Measurements from ENCODE around the gene CELF5.

Gene CELF5

GRCh38 chr19:3289971-3290569 is 65.6 kb downstream of the CELF5 start (continued):
- TF ChIP-seq PATZ1 (tag by site-specific recombination; IDR thresholded peaks at IDR 0.05) (peak; percentile 88), ZNF223 (tag by site-specific recombination; IDR thresholded peaks at IDR 0.05) (no peak), ZNF544 (tag by site-specific recombination; IDR thresholded peaks at IDR 0.05) (no peak), ATF2 (tag by site-specific recombination; IDR thresholded peaks at IDR 0.05; ENCODE audit: low read depth) (no peak), ZBTB21 (tag by site-specific recombination; IDR thresholded peaks at IDR 0.05) (no peak), ZNF341 (tag by site-specific recombination; IDR thresholded peaks at IDR 0.05; ENCODE audit: low read depth) (peak; percentile 75), ZNF239 (tag by site-specific recombination; IDR thresholded peaks at IDR 0.05) (no peak), ZNF580 (tag by site-specific recombination; IDR thresholded peaks at IDR 0.05) (0 out of 2 replicates have a peak, but pooled peaks have one; percentile 25), ZNF658 (tag by site-specific recombination; IDR thresholded peaks at IDR 0.05) (no peak), ZNF629 (tag by site-specific recombination; IDR thresholded peaks at IDR 0.05) (no peak), PRDM10 (tag by site-specific recombination; IDR thresholded peaks at IDR 0.05) (peak; percentile 76), ZNF19 (tag by site-specific recombination; IDR thresholded peaks at IDR 0.05; ENCODE audit: low read depth) (no peak), ZNF350 (tag by site-specific recombination; IDR thresholded peaks at IDR 0.05) (no peak), ZNF449 (tag by site-specific recombination; IDR thresholded peaks at IDR 0.05) (no peak), HOXD13 (CRISPR knock-in tag; IDR thresholded peaks at IDR 0.05; ENCODE audit: borderline replicate concordance) (no peak), ZNF274 (IDR thresholded peaks at IDR 0.05; ENCODE audit: low read length) (no peak), ZNF274 (tag by site-specific recombination; IDR thresholded peaks at IDR 0.05; ENCODE audit: borderline replicate concordance) (no peak), SP3 (tag by site-specific recombination; IDR thresholded peaks at IDR 0.05) (peak; percentile 62), ZNF426 (tag by site-specific recombination; IDR thresholded peaks at IDR 0.05) (no peak), ZNF701 (tag by site-specific recombination; IDR thresholded peaks at IDR 0.05) (no peak), KLF7 (tag by site-specific recombination; IDR thresholded peaks at IDR 0.05; ENCODE audit: borderline replicate concordance) (no peak), TCF7L2 (IDR thresholded peaks at IDR 0.05; ENCODE audit: borderline replicate concordance, low read depth, low read length) (no peak), ZNF148 (tag by site-specific recombination; IDR thresholded peaks at IDR 0.05; ENCODE audit: borderline replicate concordance) (no peak), ZBTB20 (tag by site-specific recombination; IDR thresholded peaks at IDR 0.05) (0 out of 2 replicates have a peak, but pooled peaks have one; percentile 27), KLF9 (tag by site-specific recombination; IDR thresholded peaks at IDR 0.05; ENCODE audit: low read depth) (peak; percentile 82), ZNF324 (tag by site-specific recombination; IDR thresholded peaks at IDR 0.05) (no peak), FEZF1 (tag by site-specific recombination; IDR thresholded peaks at IDR 0.05) (no peak), TRIM28 (IDR thresholded peaks at IDR 0.05; ENCODE audit: borderline replicate concordance, low read length) (no peak), ZNF121 (tag by site-specific recombination; IDR thresholded peaks at IDR 0.05) (no peak), ZEB2 (tag by site-specific recombination; IDR thresholded peaks at IDR 0.05) (0 out of 2 replicates have a peak, but pooled peaks have one; percentile 28)
